Activated CD4-positive, alpha-beta T cell treated with anti-CD3 and anti-CD28 coated beads, Interleukin-10, Interleukin-2, amounts not matched to agents 100 ng/mL and 50 ng/mL, durations not matched to agents 16 hours and 8 hours (primary cell): Measurements from ENCODE around the gene DPH6.

Experiments used
- DNase-seq: peaks from one replicate; pipeline ENCODE4 v3.0.0-alpha.2; 2020

DPH6 gene

DNA sequence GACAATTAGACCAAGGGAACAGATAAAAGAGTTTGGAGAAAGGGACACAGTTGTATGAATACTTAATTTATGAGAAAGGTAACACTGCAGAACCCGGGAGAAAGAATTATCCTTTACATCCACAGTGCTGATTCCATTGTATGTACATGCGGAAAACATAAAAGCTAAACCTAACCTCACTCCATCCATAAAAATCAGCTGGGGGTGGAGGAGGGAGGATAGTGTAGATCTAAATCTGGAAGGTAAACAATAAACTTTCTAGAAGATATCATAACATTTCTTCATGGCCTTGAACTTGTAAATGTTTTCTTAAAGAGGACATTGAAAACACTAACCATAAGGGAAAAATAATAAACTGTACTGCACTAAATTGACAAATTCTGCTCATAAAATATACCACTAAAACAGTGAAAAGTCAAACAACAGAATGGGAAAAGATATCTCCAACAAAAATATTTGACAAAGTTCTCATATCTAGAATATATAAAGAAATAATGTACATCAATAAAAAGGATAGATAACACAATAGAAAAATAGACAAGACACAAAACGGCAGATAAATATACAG, 220.5 kb downstream of the DPH6 start:
- DNase-seq, result no peak

- no peak for DNase-seq
These were observed 222.8 kb downstream of the DPH6 start for GRCh38 chr15:35323141-35323540.

DNA sequence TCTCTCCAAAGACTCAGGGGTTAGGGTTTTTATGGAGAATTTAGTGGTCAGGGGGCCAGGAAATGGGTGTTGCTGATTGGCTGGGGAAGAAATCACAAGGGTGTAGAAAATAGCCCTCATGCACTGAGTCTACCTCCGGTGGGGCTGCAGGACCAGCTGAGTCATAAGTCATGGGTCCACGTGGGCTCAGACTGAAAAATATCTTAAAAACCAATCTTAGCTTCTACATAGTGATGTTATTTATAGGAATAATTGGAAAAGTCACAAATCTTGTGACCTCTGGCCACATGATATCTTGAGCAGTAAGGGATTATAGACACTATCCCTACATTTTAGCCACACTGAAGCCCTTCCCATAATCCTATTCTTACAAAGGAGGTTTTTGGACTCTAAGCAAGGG, 224.0 kb downstream of the DPH6 start:
- no peak for DNase-seq

DNA sequence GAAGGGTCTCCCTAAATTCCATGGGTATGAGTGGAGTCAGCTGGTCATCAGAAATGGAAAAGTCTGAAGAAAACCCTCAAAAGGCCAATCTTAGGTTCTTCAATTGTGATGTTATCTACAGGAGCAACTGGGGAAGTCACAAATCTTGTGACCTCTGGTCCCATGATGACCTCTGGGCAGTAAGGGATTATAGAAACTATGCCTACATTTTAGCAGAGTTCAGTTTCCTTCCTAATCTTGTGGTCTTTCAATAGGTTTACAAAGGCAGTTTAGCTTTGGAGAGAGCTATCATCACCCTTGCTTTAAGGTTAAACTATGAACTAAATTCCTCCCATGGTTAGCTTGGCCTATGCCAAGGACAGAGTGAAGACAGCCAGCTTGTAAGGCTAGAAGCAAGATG, 225.1 kb downstream of the DPH6 start:
- no peak for DNase-seq
